Dermis microvascular lymphatic vessel endothelial cell (primary cell): ENCODE data around the gene MMP15. TPM values are rescaled to one million over a fixed set of nuclear protein-coding genes. Genes with fewer than 3 reads are reported as not detected.

ENCODE experiments used
- DNase-seq, 2 donors: peaks; one replicate each; pipeline versions ENCODE4 v3.0.0 to v3.0.0-alpha.2; 2010; ENCODE audit warnings: low read depth in 2 of 2
- total RNA-seq: library from RNA; depleted of rRNA; stranded (reverse); fragments of >200 nt; gene quantifications from 2 replicates; pipeline ENCODE4 v1.2.1, GENCODE V29; 2014

Gene MMP15
- total RNA-seq, 1 donor from 2014 or later = 6.9 TPM

GRCh38 chr16:58019866-58020538 lies 5.6 kb upstream of the MMP15 start:
- no peak for DNase-seq

- peak in 1 of 2 donors; percentile 50 for DNase-seq
Measured at GRCh38 chr16:58020628-58021521, 4.7 kb upstream of the MMP15 start.

- DNase-seq = no peak
Measured at GRCh38 chr16:58021661-58022551, 3.6 kb upstream of the MMP15 start.

GRCh38 chr16:58022601-58023371 lies 2.8 kb upstream of the MMP15 start:
- DNase-seq = peak in 1 of 2 donors; percentile 42

- peak in 1 of 2 donors; percentile 36 for DNase-seq
Measured at GRCh38 chr16:58024486-58025350, 836 bp upstream of the MMP15 start.

- peak in 1 of 2 donors; percentile 52 for DNase-seq
Measured at GRCh38 chr16:58026139-58026704, 668 bp downstream of the MMP15 start.

GRCh38 chr16:58026705-58027160 lies 1.2 kb downstream of the MMP15 start:
- no peak for DNase-seq

GRCh38 chr16:58027161-58027915 lies 1.8 kb downstream of the MMP15 start:
- no peak for DNase-seq

- DNase-seq = no peak
Measured at GRCh38 chr16:58027916-58028455, 2.4 kb downstream of the MMP15 start.

- no peak for DNase-seq
Measured at GRCh38 chr16:58028541-58029070, 3.1 kb downstream of the MMP15 start.

- DNase-seq = no peak
Measured at GRCh38 chr16:58029410-58029809, 3.9 kb downstream of the MMP15 start.

GRCh38 chr16:58030136-58030840 lies 4.7 kb downstream of the MMP15 start:
- no peak for DNase-seq

- DNase-seq = no peak
Measured at GRCh38 chr16:58031016-58031800, 5.7 kb downstream of the MMP15 start.

- no peak for DNase-seq
Measured at GRCh38 chr16:58032710-58033293, 7.2 kb downstream of the MMP15 start.

GRCh38 chr16:58034128-58034685 lies 8.7 kb downstream of the MMP15 start:
- no peak for DNase-seq

- DNase-seq = no peak
Measured at GRCh38 chr16:58034774-58035173, 9.2 kb downstream of the MMP15 start.
